Measurements from ENCODE around the gene PCSK5.

Gene PCSK5

GRCh38 chr9:75993434-75993833 is 103.0 kb downstream of the PCSK5 start:
- no peak for TF ChIP-seq CTCF (IDR thresholded peaks at IDR 0.05; ENCODE audit: low read depth, low read length, missing control alignments)
- no peak for DNase-seq (ENCODE audit: low read depth)
- no peak overlapping the region for H3K4me3 ChIP-seq (ENCODE audit: low read depth, low read length)

GRCh38 chr9:75995066-75995465 is 104.6 kb downstream of the PCSK5 start:
- no peak for TF ChIP-seq CTCF (IDR thresholded peaks at IDR 0.05; ENCODE audit: low read depth, low read length, missing control alignments)
- no peak for DNase-seq (ENCODE audit: low read depth)
- no peak overlapping the region for H3K4me3 ChIP-seq (ENCODE audit: low read depth, low read length)

GRCh38 chr9:75996726-75997125 is 106.3 kb downstream of the PCSK5 start:
- DNase-seq (ENCODE audit: low read depth): no peak
- no peak overlapping the region for H3K4me3 ChIP-seq (ENCODE audit: low read depth, low read length)
- TF ChIP-seq CTCF (IDR thresholded peaks at IDR 0.05; ENCODE audit: low read depth, low read length, missing control alignments): no peak

- no peak overlapping the region for H3K4me3 ChIP-seq (ENCODE audit: low read depth, low read length)
- no peak for TF ChIP-seq CTCF (IDR thresholded peaks at IDR 0.05; ENCODE audit: low read depth, low read length, missing control alignments)
- no peak for DNase-seq (ENCODE audit: low read depth)
Measured at GRCh38 chr9:75997206-75997605, 106.7 kb downstream of the PCSK5 start.

- no peak for TF ChIP-seq CTCF (IDR thresholded peaks at IDR 0.05; ENCODE audit: low read depth, low read length, missing control alignments)
- no peak overlapping the region for H3K4me3 ChIP-seq (ENCODE audit: low read depth, low read length)
Measured at GRCh38 chr9:75998096-75998780, 107.8 kb downstream of the PCSK5 start.

GRCh38 chr9:76001459-76001858 is 111.0 kb downstream of the PCSK5 start:
- no peak for DNase-seq (ENCODE audit: low read depth)
- no peak for TF ChIP-seq CTCF (IDR thresholded peaks at IDR 0.05; ENCODE audit: low read depth, low read length, missing control alignments)
- no peak overlapping the region for H3K4me3 ChIP-seq (ENCODE audit: low read depth, low read length)

More at GRCh38 chr9:75998096-75998780, 107.8 kb downstream of the PCSK5 start:
- no peak for DNase-seq (ENCODE audit: low read depth)

- TF ChIP-seq CTCF (IDR thresholded peaks at IDR 0.05; ENCODE audit: low read depth, low read length, missing control alignments): no peak
- H3K4me3 ChIP-seq (ENCODE audit: low read depth, low read length): no peak overlapping the region
- no peak for DNase-seq (ENCODE audit: low read depth)
Measured at GRCh38 chr9:76003041-76003440, 112.6 kb downstream of the PCSK5 start.
